NOMO-1 treated with DMSO at 0.1 percent for 48 hours (cell line): ENCODE measurements around the gene WDR20.
A peak's percentile ranks its signal among the peaks of the same experiment; 100 is the strongest.

ENCODE experiments used
- DNase-seq: peaks from one replicate; lab custom pipeline; 2025; ENCODE audit not compliant: unreplicated experiment; lab: John Stamatoyannopoulos, UW

Gene WDR20

GRCh38 chr14:102195446-102195845, 55.7 kb downstream of the WDR20 start:
- no peak for DNase-seq

- DNase-seq: no peak
Observed at GRCh38 chr14:102196039-102196901, 56.6 kb downstream of the WDR20 start.

GRCh38 chr14:102196902-102197230, 57.2 kb downstream of the WDR20 start:
- no peak for DNase-seq

GRCh38 chr14:102197317-102197853, 57.7 kb downstream of the WDR20 start:
- DNase-seq: no peak

GRCh38 chr14:102200690-102201352, 61.1 kb downstream of the WDR20 start:
- peak; percentile 3 for DNase-seq

GRCh38 chr14:102201353-102201738, 61.6 kb downstream of the WDR20 start:
- no peak for DNase-seq

GRCh38 chr14:102201776-102202175, 62.1 kb downstream of the WDR20 start:
- no peak for DNase-seq

GRCh38 chr14:102202944-102203343, 63.2 kb downstream of the WDR20 start:
- DNase-seq: no peak

GRCh38 chr14:102203382-102203781, 63.7 kb downstream of the WDR20 start:
- DNase-seq: no peak

- no peak for DNase-seq
Observed at GRCh38 chr14:102205560-102205959, 65.9 kb downstream of the WDR20 start.

- DNase-seq: no peak
Observed at GRCh38 chr14:102206918-102207317, 67.2 kb downstream of the WDR20 start.

GRCh38 chr14:102207831-102208365, 68.2 kb downstream of the WDR20 start:
- no peak for DNase-seq

- no peak for DNase-seq
Observed at GRCh38 chr14:102208741-102209140, 69.0 kb downstream of the WDR20 start.

- DNase-seq: no peak
Observed at GRCh38 chr14:102209224-102209966, 69.7 kb downstream of the WDR20 start.

- no peak for DNase-seq
Observed at GRCh38 chr14:102210421-102211042, 70.8 kb downstream of the WDR20 start.

GRCh38 chr14:102211240-102211639, 71.5 kb downstream of the WDR20 start:
- no peak for DNase-seq

- DNase-seq: no peak
Observed at GRCh38 chr14:102212356-102212755, 72.7 kb downstream of the WDR20 start.

GRCh38 chr14:102212845-102213244, 73.1 kb downstream of the WDR20 start:
- no peak for DNase-seq

GRCh38 chr14:102213470-102213869, 73.8 kb downstream of the WDR20 start:
- no peak for DNase-seq

GRCh38 chr14:102213984-102214658, 74.4 kb downstream of the WDR20 start:
- DNase-seq: no peak
